Stimulated activated CD8-positive, alpha-beta memory T cell treated with anti-CD3 and anti-CD28 coated beads, Interleukin-7, amount 100 ng/mL, for 48 hours (primary cell): ENCODE data around the gene TSPAN16.
A peak's percentile ranks its signal among the peaks of the same experiment; 100 is the strongest.
"Not testable (repeated sequence)": the region's sequence is repeated elsewhere in the genome, so short reads cannot be mapped to it uniquely, and the experiment has no call there.

Source experiments
- DNase-seq, 2 donors: peaks; one replicate each; pipeline ENCODE4 v3.0.0-alpha.2; 2020; ENCODE audit warnings: low read depth in 1 of 2; ENCODE audit errors: extremely low read depth in 1 of 2

TSPAN16 gene

DNA sequence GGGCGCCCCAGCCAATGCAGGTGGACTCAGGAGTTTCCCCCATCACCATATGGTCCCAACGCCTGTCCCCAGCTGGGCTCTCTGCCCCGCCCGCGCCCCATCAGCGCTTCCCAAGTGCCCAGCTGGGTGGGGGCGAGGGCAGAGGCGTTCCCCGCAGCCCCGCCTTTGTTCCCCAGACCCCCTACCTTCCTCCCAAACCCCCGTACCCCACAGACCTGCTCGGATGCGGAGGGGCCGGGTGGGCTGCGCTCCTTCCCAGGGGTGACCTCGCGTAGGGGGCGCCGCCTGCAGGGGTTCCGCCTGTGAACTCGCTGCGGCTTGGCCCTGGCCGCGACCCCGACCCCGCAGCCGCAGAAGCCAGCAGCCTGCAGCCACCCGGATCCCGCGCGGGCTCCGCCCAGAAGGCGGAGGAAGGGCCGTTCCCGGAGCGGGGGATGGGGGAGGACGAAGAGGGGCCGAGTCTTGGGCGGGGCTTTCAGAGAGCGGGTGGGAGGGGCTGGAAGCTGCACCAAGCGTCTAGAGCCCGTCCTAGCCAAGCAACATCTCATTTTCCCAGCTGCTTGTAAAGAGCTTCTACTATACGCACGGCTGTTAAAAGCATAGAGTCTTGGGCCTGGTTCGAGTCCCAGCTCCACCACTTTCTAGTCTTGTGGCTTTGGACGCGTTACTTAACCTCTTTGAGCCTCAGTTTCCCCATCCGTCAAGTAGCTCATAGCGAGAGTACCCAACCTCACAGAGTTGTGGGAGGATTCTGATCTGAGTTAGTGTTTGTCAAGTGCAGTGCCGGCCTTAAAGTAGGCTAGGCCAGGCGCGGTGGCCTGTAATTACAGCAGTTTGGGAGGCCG lies 43.5 kb downstream of the TSPAN16 start, which contains the start of gene RAB3D:
RAB3D (minus strand) TSS at position 404 of the 845 bp plus-strand sequence. CDS start 2,258 bp downstream, outside the sequence.
- peak; percentile 64 to 82 for DNase-seq

DNA sequence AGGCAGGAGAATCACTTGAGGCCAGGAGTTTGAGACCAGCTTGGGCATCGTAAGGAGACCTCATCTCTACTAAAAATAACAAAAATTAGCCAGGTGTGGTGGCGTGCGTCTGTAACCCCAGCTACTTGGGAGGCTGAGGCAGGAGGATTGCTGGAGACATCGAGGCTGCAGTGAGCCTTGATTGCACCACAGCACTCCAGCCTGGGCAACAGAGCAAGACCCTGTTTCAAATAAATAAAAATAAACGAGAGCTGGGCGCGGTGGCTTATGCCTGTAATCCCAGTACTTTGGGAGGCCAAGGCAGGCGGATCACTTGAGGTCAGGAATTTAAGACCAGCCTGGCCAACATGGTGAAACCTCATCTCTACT lies 44.1 kb downstream of the TSPAN16 start:
- DNase-seq: not testable (repeated sequence)

- no peak for DNase-seq
Measured at GRCh38 chr19:11342429-11342828, 46.5 kb downstream of the TSPAN16 start.

DNA sequence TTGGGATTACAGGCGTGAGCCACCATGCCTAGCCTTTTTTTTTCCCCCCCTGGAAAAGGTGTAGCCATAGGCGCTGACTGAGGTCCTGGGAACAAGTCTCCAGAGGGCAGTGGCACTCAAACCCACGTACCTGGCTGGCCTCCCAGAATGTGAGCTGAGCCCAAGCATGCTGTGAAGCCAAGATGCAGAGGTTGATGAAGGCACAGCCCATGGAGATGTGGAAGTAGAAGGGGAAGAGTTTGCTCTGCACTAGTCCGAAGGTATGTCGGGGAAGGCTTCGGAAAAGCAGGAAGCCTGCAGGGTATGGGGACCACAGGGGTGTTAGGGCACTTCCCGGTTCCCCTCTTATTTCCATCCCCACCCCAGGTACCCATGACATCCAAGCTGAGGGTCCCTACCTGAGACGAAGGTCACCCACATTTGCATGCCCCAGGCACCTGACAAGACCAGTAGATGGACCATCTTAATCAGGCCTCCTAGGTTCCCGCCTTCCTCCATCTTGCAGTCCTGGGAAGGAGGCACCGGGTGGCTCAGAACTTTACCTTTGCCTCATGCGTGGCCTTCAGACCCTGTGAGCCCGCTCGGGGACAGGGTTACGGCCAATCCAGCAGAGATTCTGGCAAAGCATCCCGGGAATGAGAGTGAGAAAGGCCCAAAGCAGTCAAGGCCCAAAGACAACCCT lies 49.3 kb downstream of the TSPAN16 start:
- no peak for DNase-seq

DNA sequence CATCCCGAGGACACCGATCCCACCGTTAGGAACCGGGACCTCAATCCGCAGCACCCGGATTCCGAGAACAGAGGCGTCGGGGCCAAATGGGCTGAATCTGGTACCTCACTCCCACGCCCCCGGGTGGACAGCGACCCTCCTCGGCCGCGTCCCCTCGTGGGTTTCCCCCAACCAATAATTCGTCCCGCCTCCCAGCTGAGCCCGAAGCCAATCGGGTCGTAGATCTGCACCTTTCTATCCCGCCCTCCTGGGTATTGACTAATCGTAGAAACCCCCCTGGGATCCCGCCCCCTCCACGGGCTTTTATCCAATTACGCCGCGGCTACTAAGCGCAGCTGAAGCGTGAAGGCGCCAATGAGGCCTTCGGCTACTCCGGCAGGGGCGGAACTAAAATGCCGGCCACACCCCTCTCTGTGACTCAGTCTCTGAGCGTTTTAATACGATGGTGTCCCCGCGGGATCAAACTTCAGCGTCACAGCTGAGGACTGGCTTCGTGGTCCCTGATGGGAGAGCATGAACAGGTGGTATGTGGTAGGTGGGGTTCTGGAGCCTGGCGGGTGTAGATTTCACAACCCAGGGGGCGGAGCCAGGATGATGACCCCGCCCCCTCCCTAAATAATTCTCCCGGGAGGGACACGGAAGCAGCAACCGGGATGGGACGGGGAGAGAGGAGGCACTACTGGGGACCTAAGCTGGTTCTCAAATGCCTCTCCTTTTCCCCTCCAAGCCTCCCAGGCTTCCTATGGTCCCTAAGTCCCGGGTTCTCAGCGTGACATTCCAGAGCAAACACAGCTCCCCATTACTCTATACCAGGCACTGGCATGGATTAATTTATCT lies 50.4 kb downstream of the TSPAN16 start, which contains the start of the genes CCDC159 and TMEM205:
CCDC159 (plus strand) TSS at position 416 of the 837 bp plus-strand sequence; CDS start at position 504, 88 bp downstream.
TMEM205 (minus strand) TSS at position 165 of the 837 bp plus-strand sequence. CDS start 649 bp downstream, outside the sequence.
- DNase-seq: peak; percentile 93 to 98

DNA sequence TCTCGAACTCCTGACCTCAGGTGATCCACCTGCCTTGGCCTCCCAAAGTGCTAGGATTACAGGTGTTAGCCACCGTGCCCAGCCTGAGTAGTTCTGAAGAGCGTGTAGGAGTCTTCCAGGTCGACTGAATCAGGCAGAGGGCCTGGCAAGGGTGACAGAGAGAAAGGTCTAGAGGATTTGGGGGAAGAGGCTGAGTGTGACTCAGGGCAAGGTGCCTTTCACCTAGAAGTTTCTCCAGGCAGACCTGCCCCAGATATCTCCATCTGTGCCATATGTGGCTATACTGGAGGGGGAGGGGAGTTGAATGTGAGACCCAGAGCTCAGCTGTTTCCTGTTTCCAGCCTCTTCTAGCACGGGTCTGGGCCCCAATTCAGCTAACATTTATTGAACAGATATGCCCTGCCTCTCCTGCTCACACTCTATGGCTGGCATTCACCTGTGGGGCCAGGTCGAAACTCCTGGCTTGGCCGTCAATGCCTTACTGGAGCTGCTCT lies 51.6 kb downstream of the TSPAN16 start:
- DNase-seq: no peak

- DNase-seq: no peak
Measured at GRCh38 chr19:11349171-11349570, 53.2 kb downstream of the TSPAN16 start.

- DNase-seq: not testable (repeated sequence)
Measured at GRCh38 chr19:11354102-11354501, 58.1 kb downstream of the TSPAN16 start.

GRCh38 chr19:11355160-11356073 lies 59.5 kb downstream of the TSPAN16 start, which contains the start of gene PLPPR2:
Gene PLPPR2, plus strand, starts transcription at chr19:11355432. Its CDS starts 2,242 bp downstream, at chr19:11357674.
- DNase-seq: peak; percentile 59 to 77

DNA sequence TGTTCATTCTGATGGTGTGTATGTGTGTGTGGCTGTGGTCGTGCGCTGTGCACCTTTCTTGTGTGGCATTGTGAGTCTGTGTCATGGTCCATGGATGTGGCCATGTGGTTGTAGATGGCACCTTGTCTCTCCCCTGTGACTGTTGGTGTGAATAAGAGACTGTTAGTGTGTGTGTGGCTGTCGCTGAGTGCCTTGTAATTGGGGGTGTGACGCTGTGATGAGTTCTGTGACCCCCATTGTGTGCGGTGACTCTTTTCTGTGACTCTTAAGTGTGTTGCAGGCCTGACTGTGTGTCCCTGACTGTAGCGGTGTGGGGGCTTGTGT lies 60.1 kb downstream of the TSPAN16 start:
- no peak for DNase-seq

DNA sequence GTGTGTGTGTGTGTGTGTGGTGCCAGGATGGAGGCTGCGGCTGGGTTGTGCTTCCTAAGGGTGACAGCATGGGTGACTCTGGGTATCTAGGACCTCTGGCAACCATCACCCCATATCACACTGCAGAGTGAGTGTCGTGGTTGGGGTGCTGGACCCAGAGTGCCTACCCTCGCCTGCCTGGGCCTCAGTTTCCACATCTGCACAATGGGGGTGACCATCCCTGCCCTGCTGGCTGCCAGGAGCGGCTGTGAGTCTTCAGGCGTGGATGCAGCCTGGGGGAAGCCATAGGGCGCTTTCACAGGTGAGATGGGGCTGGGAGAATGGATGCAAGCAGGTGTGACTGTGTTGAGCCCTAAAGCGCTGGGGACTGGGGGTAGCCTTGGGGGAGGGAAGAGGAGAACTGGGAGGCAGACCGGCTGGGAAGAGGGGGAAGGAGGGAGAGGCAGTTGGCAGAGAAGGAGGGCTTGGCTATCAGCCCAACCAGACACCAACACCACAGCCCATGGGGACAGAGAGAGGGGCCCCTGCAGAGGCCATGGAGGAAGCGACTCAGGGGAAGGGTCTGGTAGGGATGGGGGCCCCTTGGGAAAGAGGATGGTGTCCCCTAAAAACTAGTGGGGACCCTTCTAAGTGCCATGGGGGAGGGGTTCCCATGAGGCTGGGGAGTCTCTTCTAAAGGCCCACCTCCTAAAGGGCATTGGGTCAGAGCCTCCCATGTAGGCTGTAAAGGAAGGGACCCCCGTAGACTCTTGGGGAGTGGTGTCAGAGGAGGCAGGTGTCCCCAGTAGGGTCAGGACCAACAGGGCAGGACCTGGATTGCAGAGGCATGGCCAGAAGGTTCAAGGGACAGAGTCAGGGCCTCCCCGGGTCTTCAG lies 61.0 kb downstream of the TSPAN16 start:
- no peak for DNase-seq

- no peak for DNase-seq
Measured at GRCh38 chr19:11359421-11359820, 63.5 kb downstream of the TSPAN16 start.

- no peak for DNase-seq
Measured at GRCh38 chr19:11361037-11361770, 65.2 kb downstream of the TSPAN16 start.

- no peak for DNase-seq
Measured at GRCh38 chr19:11361771-11362731, 66.1 kb downstream of the TSPAN16 start.

- no peak for DNase-seq
Measured at GRCh38 chr19:11363881-11364280, 67.9 kb downstream of the TSPAN16 start.

GRCh38 chr19:11364296-11364904 lies 68.4 kb downstream of the TSPAN16 start:
- DNase-seq: no peak
